NCI-H2196 treated with DMSO at 0.1 percent for 48 hours (cell line): ENCODE data around the gene SIVA1.
A peak's percentile ranks its signal among the peaks of the same experiment; 100 is the strongest.
"Not testable (repeated sequence)": the region's sequence is repeated elsewhere in the genome, so short reads cannot be mapped to it uniquely, and the experiment has no call there.

ENCODE experiments used
- DNase-seq: peaks from one replicate; lab custom pipeline; 2025; ENCODE audit not compliant: unreplicated experiment; lab: John Stamatoyannopoulos, UW

Gene SIVA1

DNA sequence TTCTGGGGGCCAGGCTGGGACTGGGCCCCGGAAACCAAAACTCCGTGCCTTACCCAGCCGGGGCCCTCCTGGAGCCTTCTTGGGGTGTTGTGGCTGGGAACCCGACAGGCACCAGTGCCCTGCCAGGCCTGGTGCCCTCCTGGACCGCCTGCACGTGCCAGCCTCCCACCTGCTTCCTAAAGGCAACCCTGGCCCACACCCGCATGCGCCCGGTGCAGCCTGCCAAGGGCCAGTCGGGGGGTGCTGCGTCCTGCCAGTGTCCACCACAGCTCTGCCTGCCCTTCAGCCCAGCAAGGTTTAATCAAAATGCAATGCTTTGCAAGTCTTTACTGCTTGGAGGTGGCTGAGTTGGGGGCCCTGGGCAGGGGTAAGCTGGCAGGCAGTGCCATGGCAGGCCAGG, 34.1 kb upstream of the SIVA1 start:
- no peak for DNase-seq

DNA sequence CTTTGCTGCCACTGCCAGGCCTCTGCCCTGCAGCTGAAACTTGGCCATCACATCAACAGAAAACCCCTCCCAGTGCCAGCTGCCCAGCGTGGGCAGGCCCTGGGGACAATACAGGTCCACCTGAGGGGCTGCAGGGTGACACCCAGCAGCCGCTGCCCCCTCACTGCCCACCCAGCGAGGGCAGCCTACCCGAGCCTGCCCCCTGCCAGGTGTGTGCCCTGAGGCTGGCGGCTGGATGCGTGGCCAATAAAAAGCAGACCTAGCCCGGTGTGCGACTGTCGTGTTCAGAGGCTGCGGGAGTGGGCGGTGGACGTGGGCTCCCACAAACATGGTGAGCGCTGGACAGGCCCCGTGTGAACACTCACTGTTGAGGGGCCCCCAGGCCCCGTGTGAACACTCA, 33.6 kb upstream of the SIVA1 start:
- DNase-seq = no peak

DNA sequence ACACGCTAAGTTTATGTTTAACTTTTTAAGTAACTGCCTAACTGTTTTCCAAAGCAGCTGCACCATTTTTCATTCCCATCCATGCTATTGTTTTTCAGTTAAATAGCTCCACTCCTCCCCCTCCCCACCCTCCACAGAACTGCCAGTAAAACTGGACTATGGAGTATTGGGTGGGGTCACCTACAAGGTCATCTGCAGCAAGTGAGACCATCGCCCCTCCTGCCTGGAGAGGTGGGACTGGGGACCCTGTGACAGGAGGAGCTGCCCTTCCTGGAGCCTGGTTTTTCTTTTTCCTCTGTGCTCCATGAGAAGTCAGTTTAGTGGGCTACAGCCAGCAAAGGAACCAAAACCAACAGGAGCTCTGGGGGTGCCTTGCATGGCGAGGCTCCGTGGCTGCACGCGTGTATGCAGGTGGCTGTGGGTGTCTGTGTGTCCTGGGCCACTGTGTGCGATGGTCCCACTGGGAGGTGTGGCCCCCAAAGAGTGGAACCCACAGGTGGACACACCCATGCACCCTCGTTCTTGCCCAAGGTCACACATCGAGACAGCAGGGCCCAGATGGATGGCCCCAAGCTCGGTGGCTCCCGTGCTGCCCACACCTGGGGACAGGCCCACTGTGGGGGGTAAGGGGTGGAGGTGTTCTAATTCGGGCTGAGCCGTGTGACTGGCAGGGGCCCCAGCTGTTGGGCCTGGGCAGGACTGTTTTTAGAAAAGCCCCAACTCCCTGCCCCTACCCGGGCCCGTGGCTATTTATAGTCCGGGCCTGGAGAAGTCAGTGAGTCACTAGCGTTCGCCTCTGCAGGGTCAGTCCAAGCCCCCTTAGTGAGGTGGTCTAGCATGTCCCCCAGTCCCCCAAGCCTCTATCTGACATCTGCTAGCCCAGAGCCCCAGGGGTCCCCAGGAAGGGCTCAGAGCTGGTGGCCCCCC, 31.2 kb upstream of the SIVA1 start:
- DNase-seq = no peak

DNA sequence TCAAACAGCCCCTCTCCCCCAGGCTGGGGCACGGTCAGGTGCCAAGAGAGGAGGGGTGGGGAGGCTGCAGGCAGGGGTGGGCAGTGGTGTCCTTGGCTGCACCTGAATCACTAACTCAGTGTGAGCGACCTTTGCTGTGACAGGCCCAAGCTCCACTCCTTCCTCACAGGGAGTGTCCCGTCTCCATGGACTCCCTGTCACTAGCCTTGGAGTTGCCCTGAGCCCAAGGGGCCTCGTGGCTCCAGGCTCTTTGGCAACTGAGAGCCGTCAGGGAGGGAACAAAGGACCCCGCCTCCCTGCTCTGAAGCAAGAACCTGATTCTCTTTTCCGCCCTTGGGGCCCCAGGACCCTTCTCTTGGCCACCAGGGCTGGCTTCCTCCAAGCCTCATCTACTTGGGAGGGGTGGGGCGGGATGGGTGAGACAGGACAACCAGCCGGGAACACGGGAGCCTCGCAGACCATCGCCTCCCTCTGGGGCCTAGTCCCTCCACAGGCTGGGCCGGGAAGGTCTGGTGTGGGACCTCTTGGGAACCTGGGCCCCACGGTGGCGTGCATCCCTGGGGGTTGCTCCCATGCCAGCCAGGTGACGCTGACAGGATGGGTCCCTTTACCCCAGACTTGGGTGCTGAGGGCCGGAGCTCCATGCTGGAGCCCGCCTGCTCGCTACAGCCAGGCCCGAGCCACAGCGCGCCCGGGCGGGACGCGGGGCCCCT, 29.9 kb upstream of the SIVA1 start:
- no peak for DNase-seq

DNA sequence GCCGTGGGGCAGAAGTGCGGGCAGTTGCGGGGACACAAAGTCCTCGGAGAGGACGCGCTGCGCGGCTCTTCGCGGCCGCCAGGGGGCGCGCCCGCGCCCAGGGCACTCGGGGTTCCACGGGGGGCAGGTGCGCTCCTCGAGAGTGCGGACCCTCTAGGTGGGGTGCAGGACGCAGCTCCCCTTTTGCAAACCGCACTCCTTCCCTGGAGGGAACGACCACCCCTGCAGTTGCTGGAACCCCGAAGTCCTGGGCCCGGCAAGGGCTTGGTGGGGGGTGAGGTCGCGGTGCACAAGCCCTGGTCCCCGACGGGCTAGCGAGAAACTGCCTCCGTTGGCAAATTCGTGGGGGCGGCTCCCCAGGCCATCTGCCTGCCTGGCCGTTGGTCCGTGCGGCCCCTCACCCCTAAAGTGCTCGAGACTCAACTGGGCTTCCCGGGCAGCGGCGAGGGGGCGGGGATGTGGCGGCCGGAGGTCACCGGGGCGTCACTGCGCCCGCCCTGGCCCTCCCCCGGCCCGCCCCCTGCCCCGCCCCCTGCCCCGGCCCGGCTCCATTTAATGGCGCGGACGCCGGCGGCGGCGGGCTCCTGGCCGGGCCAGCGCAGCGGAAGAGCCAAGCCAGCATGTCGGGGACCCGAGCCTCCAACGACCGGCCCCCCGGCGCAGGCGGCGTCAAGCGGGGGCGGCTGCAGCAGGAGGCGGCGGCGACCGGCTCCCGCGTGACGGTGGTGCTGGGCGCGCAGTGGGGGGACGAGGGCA, 29.1 kb upstream of the SIVA1 start, which contains the start of gene ADSS1:
Gene ADSS1, plus strand, starts transcription at position 579 of the 756 bp plus-strand sequence. Its CDS starts 42 bp downstream, at position 621.
- DNase-seq = no peak

DNA sequence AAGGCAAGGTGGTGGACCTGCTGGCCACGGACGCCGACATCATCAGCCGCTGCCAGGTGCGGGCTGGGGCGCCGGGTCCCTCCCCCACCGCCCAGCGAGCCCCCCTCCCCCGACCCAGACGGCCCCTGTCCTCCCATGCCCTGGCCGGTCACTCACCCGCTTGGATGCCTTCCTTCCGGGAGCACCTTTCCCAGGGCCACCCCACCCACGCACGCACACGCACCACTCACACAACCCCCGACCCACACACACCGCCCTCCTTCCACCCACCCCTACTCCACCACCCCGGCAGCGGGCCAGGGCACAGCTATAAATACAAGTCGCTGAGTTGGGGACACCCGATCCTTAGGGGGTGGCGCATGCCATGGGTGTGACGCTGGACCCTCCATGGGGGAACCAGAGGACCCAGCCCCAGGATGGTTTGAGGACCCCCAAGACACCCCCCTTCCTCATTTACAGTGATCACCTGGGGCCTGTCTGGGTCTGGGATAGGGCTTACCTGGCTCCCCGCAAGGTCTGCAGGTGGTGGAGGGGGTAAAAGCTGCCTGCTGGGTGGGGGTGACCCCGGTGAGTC, 28.5 kb upstream of the SIVA1 start:
- no peak for DNase-seq

DNA sequence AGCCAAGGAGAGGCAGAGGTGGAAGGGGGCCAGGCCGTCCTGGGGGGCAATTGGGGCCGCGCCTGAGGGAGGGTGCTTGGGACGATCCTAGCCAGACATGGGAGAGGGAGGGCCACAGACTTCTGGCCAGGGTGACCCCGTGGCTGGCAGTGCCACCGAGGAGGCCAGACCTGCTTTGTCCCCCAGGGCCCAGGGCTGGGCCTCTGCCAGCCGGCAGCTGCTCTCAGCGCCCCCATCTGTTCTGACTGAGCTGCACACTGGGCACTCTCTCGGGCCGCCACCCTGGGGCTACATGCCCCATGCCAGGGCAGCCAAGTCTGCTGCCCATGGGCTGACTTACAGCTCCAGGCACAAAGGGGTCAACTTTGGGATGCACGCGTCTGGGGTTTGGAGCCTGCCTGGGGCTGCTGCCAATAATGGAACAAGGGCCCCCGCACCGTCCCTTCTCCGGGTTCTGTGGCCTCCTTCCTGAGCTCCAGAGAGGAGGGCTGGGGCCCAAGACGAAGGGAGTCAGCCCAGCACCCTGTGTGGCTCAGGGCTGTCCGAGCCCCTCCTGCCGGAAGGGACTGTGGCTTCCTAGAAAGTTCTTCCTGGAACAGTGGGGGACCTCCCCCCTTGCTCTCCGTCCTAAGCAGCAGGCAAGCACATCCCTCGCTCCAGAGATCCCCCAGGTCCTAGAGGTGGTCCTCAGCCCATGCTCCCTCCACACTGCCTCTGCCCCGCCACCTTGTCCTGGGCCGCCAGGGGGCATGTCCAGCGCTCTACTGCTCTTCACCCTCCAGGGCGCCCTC, 27.8 kb upstream of the SIVA1 start:
- no peak for DNase-seq

DNA sequence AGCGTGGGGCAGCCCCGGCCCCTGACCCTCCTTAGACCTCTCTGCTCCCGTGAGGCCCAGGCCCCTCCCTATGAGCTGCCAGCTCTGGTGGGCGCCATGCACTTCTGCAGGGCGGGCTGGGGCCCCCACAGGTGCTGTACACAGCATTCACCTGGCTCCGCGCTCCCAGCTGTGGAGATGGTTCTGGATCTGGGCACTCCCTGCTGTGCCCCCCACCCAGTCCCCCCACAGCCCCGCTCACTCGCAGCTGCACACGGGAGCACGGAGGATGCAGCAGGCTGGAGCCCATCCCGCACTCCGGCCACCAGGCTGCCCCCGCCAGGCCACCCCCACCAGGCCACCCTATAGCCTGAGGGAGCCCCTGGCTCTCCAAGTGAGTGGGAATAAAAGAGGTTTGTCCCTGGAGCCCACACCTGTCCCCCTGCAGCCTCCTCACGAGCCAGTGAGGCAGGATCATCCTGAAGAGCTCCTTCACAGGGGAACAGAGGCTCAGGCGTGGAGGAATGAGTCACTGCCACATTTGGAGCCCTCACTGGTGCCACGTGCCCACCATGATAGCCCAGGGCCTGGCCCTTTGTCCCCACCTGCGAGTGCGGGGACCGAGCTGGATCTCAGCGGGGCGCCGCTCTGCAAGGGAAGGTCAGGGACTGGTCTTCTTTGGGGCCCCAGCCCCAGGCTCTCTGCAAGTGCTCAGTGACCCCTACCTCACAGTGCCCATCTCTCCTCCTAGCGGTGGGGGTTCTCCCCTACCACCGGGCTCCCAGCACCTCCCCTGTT, 27.0 kb upstream of the SIVA1 start:
- DNase-seq = no peak

DNA sequence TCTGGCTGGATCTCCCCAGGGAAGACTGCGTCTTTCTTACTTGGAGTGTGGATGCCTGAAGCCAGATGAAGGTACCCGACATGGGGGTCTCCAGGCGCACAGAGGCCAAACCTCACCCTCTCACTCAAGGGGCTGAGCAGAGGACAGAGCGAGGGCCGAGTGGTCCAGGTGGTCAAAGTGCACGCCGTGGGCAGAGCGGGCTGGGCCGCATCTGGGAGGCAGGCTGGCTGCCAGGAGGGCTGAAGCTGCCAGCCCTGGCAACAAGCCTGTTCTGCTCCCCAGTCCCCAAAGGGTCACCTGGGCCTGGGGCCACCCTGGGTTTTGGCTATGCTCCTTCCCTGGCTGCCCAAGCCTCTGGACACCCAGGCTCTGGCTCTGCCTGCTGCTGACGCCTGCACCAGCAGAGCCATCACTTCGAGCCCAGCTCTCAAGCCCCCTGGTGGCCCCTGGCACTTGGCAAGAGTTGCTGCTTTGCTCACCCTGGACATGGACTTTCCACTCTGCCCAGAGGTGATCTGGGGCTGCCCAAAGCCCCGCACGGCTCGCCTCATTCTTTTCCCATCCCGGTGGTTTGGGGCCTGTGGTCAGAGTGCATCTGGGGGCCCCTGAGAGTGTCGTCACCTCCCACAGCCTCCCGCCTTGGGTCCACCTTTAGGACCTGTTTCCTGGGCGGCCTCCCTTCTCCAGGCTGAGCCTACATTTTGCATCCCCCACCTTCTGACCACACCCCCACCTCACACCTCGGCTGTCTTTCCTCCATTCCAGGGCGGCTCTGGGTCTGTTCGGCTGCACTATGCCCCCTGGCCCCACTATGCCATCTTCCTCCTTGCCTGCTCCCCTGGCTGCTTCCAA, 26.1 kb upstream of the SIVA1 start:
- no peak for DNase-seq

DNA sequence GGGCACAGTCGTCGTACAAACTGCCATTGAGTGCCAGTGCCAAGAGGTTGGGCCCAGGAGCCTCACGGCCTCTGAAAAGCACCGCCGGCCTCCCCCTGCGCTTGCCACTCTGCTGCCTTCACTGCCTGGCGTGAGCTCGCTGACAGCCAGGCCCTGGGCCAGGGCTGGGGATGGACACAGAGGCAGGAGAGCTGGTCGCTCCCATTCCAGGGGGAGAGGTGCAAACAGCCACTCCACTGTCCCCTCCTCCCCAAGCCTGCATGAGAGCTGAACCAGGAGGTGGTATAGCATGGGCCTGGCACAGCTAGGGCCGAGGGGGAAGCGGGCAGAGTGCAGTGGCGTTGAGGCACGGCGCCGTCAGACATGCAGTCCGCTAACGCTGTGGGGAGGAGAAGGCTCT, 24.3 kb upstream of the SIVA1 start:
- DNase-seq = no peak

DNA sequence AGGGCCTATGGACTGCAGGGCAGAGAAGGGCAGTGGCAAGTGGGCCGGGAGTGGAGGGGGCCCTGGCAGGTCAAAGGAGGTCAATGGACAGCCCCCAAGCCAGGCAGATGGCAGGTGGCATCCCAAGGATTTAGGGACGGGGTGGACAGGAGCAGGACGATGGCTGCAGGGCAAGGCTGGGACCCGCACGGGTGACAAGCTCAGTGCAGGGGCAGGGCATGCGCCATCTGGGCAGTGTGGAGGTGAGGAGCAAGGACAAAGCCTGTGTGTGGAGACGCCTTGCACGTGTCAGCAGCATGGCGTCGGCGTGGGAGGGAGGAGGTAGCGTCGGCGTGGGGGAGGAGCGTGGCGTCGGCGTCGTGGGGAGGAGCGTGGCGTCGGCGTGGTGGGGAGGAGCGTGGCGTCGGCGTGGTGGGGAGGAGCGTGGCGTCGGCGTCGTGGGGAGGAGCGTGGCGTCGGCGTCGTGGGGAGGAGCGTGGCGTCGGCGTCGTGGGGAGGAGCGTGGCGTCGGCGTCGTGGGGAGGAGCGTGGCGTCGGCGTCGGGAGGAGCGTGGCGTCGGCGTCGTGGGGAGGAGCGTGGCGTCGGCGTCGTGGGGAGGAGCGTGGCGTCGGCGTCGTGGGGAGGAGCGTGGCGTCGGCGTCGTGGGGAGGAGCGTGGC, 23.6 kb upstream of the SIVA1 start:
- DNase-seq = not testable (repeated sequence)

DNA sequence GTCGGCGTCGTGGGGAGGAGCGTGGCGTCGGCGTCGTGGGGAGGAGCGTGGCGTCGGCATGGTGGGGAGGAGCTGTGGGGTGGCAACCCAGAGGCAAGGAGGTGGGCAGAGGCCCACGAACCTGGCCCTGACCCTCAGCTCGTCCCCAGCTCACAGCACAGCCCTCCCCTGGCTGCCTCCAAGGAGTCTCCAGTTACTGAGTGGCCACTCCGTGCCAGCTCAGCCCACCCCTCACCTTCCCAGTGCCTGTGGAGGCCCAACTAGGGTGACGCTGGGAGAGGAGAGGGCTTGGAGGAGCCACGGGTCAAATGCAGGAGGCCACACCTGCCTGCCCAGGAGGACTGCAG, 23.1 kb upstream of the SIVA1 start:
- DNase-seq = no peak

DNA sequence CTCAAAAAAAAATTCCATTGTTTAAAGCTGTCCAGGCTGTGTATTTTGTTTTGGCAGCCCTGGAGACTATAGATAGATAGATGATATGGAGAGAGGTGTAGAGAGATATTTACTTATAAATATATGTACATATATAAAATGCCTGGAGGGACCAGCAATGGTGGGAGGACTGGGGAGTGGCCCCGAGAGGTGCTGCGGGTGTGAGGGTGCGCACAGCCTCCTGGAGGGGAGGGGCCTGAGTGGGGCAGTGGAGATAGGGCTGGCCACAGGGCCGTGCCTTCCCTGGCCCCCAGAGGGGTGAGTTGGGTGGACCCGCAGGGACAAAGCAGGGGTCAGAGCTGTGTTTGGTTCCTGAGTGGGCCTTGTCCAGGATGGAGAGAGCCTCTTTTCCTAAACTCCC, 22.5 kb upstream of the SIVA1 start:
- no peak for DNase-seq

DNA sequence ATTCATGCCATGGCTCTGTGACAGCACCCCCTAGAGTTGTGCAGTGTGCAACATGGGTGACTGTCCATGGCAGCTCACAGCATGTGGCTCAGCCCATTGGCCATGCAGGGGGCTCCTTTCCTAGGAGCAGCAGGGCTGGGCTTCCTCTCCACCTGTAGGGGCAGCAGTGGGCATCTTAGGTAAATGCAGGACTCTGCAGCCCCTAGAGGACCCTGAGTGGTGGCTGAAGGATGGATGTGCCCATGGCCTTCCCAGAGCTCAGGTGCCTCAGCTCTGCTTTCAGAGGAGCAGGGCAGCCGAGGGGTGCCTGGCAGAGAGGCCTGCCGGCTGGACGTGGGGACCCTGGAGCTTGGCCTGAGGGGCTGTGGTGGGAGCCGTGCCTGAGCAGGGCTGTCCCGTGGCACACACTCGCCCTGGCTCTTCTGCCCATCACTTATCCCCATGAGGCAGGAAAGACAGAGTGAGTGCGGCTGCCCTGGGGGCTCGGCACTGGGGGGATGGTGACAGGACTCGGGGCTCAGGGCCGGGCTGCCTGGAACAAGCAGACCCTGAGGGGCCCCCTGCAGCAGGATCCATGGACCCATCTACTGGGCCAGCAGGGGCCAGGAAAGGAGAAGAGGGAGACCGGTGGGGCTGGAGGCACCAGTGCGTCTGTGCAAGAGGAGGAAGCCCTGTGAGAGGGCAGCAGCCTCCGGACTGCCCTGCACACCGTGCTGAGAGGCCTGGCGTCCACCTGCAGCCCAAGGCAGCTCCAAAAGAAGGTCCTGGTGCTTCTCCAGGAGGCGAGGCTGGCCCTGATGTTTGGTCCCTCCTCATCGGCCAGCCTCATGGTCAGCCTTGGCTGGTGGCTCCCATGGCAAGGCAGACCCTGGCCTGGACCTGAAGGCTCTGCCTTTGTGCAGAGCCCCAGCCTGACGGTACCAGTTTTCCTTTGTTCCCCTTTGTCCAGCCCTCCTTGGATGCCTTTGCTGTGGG, 21.3 kb upstream of the SIVA1 start:
- DNase-seq = no peak

DNA sequence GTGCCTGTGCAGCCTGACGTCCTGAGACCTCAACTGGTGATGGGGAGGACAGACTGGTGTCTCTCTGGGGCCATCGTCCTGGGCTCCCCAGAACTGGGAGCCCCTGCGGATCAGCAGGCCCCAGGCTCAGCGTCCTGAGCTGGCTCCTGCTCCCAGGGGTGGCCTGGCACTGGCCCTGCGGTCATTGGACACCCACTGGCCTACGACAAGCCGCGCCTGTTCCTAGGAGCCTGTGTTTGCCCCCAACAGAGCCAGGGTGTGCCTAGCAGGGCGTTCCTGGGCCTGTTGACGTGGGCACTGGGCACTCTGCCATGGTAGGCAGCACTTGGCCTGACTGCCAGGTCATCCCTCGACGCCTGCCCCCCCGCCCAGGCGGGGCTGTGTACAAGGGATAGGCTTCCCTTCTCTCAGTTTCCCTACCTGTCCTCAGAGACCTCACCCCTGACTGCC, 20.6 kb upstream of the SIVA1 start:
- peak; percentile 1 for DNase-seq

DNA sequence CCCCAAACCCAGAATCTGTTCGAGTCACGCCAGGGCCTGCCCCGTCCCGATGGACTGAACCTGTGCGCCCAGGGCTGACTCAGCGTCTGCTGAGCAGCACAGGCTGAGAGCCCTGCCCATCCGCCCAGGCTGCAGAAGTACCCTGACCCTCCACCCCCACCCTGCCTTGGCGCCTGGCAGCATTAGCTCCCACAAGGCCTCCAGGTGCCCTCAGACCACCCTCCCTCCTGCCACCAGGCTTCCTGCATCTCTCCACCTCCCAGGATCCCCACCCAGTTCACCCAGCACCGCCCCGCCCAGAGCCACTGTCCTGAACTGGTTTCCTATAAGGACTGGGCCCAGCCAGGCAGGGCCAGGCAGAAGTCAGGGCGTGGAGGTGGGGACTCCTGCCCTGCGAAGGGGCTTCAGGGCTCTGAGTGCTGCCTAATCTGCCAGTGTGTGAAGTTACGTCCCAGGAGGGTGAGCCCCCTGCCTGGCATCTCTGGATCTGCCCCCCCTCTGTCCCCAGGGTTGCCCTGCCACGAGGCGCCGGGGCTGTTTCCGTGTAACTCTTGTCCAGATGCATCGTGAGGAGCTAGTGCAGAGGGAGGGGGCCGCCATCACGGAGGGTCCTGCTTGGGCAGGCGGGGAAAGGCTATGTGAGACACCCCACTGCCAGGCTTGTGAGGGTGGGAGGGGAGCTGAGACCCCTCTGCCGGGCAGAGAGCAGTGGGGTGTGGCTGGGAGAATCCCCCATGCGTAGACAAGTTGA, 19.8 kb upstream of the SIVA1 start:
- DNase-seq = no peak
